Liver (tissue), 5 donors: ENCODE measurements around the gene SSX5. TPM values are rescaled to one million over a fixed set of nuclear protein-coding genes. Genes with fewer than 3 reads are reported as not detected.

Experiments
- polyA plus RNA-seq, 2 donors: library from polyadenylated mRNA; stranded (reverse) in 1 of 2; unstranded in 1 of 2; fragments of 200-250 nt in 1 of 2; fragments of >200 nt in 1 of 2; fragmentation: Nextera tagmentation in 1 of 2; extraction: Ambion mirVana in 1 of 2; gene quantifications; one replicate each; pipeline versions ENCODE4 v1.2.1 to v1.2.3, GENCODE V29; 2013 to 2015
- small RNA-seq: library from RNA; depleted of rRNA; stranded (forward); fragments of <200 nt; gene quantifications from one replicate; pipeline ENCODE3, GENCODE V24; 2014
- total RNA-seq, 2 donors: library from RNA; depleted of rRNA; stranded (reverse); fragments of >200 nt; gene quantifications; one replicate each; pipeline ENCODE4 v1.2.3, GENCODE V29; 2014
- donor health status: healthy.
- donor health status: healthy.
- donor health status: healthy.

Gene SSX5
- total and polyA plus RNA-seq, 4 donors, result not detected

Small RNA genes lying within 50 kb of the gene (small RNA-seq; reads per million reads assigned to genes)
- not detected for gene AC245047.3
- not detected for gene AC245047.7
- gene RNA5SP503, result not detected
- not detected for gene RNU6-707P

Other genes with a start within 250 kb of the SSX5 start
- 1 to 10 TPM; 3.1 TPM for gene ZNF182, start 192.8 kb downstream of the SSX5 start, total RNA-seq
- gene ZNF182, start 192.8 kb downstream of the SSX5 start, polyA plus RNA-seq, result 1 to 10 TPM in 1 of 2 donors, under 1 TPM in 1; 0.97 to 1.3 TPM
- gene SPACA5, start 189.8 kb downstream of the SSX5 start, total RNA-seq, result not detected
- not detected for gene SPACA5, start 189.8 kb downstream of the SSX5 start, polyA plus RNA-seq
- gene ZNF630, start 125.2 kb downstream of the SSX5 start, total RNA-seq, result under 1 TPM; 0.75 to 0.79 TPM
- under 1 TPM; 0.30 to 0.65 TPM for gene ZNF630, start 125.2 kb downstream of the SSX5 start, polyA plus RNA-seq
- gene SPACA5B, start 66.2 kb downstream of the SSX5 start, total RNA-seq, result not detected
- not detected for gene SPACA5B, start 66.2 kb downstream of the SSX5 start, polyA plus RNA-seq
- not detected for gene SSX1, start 58.6 kb upstream of the SSX5 start, total RNA-seq
- gene SSX1, start 58.6 kb upstream of the SSX5 start, polyA plus RNA-seq, result not detected
- not detected for gene SSX3, start 159.9 kb upstream of the SSX5 start, total RNA-seq
- not detected for gene SSX3, start 159.9 kb upstream of the SSX5 start, polyA plus RNA-seq
- not detected for gene SSX4, start 186.7 kb upstream of the SSX5 start, total RNA-seq
- gene SSX4, start 186.7 kb upstream of the SSX5 start, polyA plus RNA-seq, result not detected
- not detected for gene SSX4B, start 215.2 kb upstream of the SSX5 start, total RNA-seq
- not detected for gene SSX4B, start 215.2 kb upstream of the SSX5 start, polyA plus RNA-seq